ENCODE data around the gene OPRD1.

Gene OPRD1

DNA sequence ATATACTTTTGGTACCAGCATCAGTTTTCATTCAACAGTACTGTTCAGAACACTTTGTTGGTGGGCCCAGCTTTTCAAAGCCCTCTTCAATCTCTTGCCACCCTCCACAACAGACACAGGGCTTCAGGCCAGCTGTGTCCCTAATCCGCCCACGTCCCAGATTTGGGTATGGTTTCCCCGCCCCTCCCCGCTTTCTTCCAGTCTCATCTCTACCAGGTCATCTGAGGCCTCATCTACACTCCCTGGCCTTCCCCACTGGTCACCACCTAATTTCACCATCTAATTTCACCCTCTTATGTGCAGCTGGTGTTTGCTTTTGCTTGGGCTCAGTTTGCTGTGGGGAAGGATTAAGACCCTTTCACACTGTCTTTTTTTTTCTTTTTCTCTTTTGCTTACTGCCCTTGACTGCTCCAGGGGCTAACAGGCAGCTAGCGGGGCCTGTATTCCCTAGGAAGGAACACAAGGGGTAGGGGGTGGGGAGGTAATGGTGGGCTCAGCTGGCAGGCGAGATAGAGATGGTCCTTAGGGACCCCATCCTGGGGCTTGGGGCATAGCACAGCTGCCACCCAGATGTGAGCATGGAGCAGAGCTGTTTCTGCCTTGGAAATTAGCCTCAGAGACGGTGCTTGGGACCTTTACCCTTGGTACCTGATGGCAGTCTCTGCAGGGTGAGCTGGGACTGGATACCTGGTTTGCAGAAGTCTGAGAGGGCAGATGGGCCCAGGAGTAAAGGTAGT, 98.6 kb downstream of the OPRD1 start:
- DNase-seq (ENCODE audit: extremely low spot score): no peak
- POLR2A ChIA-PET: no interaction called here
- TF ChIP-seq L3MBTL2 (conservative IDR thresholded peaks at IDR 0.05): no peak
- CTCF ChIA-PET: no interaction called here

DNA sequence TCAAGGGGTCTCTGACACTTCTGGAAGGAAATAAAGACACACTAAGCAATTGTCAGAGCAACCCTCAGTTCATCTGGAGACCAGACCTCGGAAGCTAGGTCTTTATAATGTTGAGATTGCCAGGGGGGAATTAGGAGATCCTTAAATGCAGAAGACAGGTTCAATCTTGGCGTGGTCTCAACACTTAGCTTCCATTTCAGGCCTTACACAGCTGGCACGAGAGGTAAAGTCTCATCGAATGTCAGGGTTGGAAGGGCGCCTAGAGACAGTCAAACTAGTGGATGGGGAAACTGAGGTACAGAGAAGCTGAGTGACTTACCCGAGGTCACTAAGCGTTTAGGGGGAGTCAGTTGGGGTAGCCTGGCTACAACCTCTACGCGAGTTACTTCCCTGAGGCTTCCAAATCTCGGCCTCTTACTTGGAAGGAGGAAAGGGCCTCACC, 101.8 kb downstream of the OPRD1 start:
- DNase-seq (ENCODE audit: extremely low spot score): no peak
- CTCF ChIA-PET: interaction anchor here (1.0 kb wide), 1 partner anchor 268 kb away, joined by 3 read pairs; the partner anchor contains the start of gene SRSF4
- TF ChIP-seq LEF1 (IDR thresholded peaks at IDR 0.05; ENCODE audit: borderline replicate concordance) (no peak), HDGF (IDR thresholded peaks at IDR 0.05; ENCODE audit: borderline replicate concordance) (peak; percentile 96; the same call in 1 of the 2 replicates)
- POLR2A ChIA-PET: interaction anchor here (0.9 to 2.7 kb wide), 18 partner anchors 8 to 268 kb away, joined by 3 to 12 read pairs (median 4); partner anchors contain the start of genes SRSF4 and YTHDF2

GRCh38 chr1:28914228-28915030, 102.5 kb downstream of the OPRD1 start, which contains the start of gene EPB41:
Gene EPB41 (plus strand): TSS chr1:28914569. CDS start chr1:28987438, 72,869 bp downstream.
- DNase-seq (ENCODE audit: extremely low spot score): peak; percentile 100
- POLR2A ChIA-PET: interaction anchor here (0.5 to 2.7 kb wide), 23 partner anchors 9 to 268 kb away, joined by 3 to 12 read pairs (median 4); partner anchors contain the start of genes SRSF4 and YTHDF2
- CTCF ChIA-PET: interaction anchor here (1.0 kb wide), 1 partner anchor 268 kb away, joined by 3 read pairs; the partner anchor contains the start of gene SRSF4
- TF ChIP-seq ELF4 (IDR thresholded peaks at IDR 0.05) (no peak), FOXA1 (IDR thresholded peaks at IDR 0.05) (no peak), ZNF384 (IDR thresholded peaks at IDR 0.05) (no peak), NFRKB (IDR thresholded peaks at IDR 0.05) (no peak), BHLHE40 (IDR thresholded peaks at IDR 0.05; ENCODE audit: borderline replicate concordance) (no peak), TARDBP (IDR thresholded peaks at IDR 0.05) (no peak), HDGF (IDR thresholded peaks at IDR 0.05; ENCODE audit: borderline replicate concordance) (0 out of 2 replicates have a peak, but pooled peaks have one; percentile 17), SUZ12 (IDR thresholded peaks at IDR 0.05) (no peak), FOXK2 (IDR thresholded peaks at IDR 0.05) (peak; percentile 66; the same call in 1 of the 2 replicates), LEF1 (IDR thresholded peaks at IDR 0.05; ENCODE audit: borderline replicate concordance) (peak; percentile 96), L3MBTL2 (conservative IDR thresholded peaks at IDR 0.05) (peak; percentile 93; the same call in 1 of the 2 replicates), FOXM1 (IDR thresholded peaks at IDR 0.05; ENCODE audit: borderline replicate concordance) (peak; percentile 75; the same call in 1 of the 2 replicates), CTBP1 (IDR thresholded peaks at IDR 0.05; ENCODE audit: borderline replicate concordance) (no peak), SP1 (IDR thresholded peaks at IDR 0.05) (no peak), ARNT (IDR thresholded peaks at IDR 0.05) (peak; percentile 50; the same call in 1 of the 2 replicates)
- TF ChIP-seq, protein P1, sequence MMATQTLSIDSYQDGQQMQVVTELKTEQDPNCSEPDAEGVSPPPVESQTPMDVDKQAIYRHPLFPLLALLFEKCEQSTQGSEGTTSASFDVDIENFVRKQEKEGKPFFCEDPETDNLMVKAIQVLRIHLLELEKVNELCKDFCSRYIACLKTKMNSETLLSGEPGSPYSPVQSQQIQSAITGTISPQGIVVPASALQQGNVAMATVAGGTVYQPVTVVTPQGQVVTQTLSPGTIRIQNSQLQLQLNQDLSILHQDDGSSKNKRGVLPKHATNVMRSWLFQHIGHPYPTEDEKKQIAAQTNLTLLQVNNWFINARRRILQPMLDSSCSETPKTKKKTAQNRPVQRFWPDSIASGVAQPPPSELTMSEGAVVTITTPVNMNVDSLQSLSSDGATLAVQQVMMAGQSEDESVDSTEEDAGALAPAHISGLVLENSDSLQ (IDR thresholded peaks at IDR 0.05): no peak

DNA sequence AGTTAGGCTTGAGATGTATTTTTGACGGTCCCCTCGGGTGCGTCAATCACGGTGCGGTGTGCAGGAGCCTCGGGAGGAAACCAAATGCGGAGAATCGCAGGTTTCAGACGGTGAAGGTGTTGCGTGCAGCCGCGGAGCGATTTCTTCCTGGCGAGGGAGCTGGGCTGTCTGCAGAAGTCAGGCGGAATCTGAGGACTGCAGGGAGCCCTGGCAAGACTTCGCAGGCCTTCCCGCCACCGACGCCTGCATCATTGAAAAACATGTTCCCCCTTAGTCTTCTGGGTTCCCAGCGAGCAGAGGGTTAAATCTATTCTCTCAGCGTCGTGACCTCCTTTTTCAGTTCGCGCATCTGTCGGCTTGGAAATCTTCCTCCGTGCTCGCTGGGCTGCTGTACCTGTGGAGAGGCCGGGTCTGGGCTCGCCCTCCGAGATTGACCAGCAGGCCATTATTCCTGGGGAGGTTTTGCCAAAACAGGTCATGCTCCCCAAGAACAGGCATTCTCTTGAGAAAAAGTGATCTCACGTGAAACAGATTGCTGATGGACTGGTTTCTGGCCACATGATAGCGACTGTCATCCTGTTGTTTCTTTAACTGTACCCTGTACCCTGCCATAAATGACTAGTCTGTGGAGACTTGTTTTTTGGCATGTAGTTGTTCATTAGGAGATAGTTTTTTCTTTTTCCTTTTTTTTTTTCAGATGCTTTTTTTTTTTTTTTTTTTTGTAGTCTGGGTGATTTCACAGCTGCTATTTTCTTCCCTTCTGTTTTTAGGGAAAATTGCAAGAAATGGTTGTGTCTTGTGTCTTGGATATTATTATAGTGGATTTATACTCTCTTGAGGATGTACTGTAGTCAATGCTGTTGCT, 103.3 kb downstream of the OPRD1 start:
- ChIA-PET CTCF (interaction anchor here (0.6 kb wide), 1 partner anchor 1680 kb away, joined by 3 read pairs; no protein-coding TSS in a partner anchor), POLR2A (interaction anchor here (0.6 to 2.7 kb wide), 10 partner anchors 12 to 267 kb away, joined by 3 to 12 read pairs (median 4); partner anchors contain the start of genes SRSF4 and YTHDF2)
- DNase-seq (ENCODE audit: extremely low spot score): peak; percentile 62
- TF ChIP-seq L3MBTL2 (conservative IDR thresholded peaks at IDR 0.05) (peak; percentile 75), ELF4 (IDR thresholded peaks at IDR 0.05) (no peak)

- ChIA-PET CTCF (interaction anchor here (1.0 kb wide), 1 partner anchor 34 kb away, joined by 3 read pairs; no protein-coding TSS in a partner anchor), POLR2A (no interaction called here)
- no peak for DNase-seq (ENCODE audit: extremely low spot score)
- TF ChIP-seq LEF1 (IDR thresholded peaks at IDR 0.05; ENCODE audit: borderline replicate concordance): no peak
- TF ChIP-seq ARNT (IDR thresholded peaks at IDR 0.05): no peak
- no peak for TF ChIP-seq FOXK2 (IDR thresholded peaks at IDR 0.05)
- no peak for TF ChIP-seq BHLHE40 (IDR thresholded peaks at IDR 0.05; ENCODE audit: borderline replicate concordance)
- TF ChIP-seq FOXA1 (IDR thresholded peaks at IDR 0.05): no peak
- TF ChIP-seq L3MBTL2 (conservative IDR thresholded peaks at IDR 0.05): no peak
- no peak for TF ChIP-seq CTBP1 (IDR thresholded peaks at IDR 0.05; ENCODE audit: borderline replicate concordance)
- TF ChIP-seq ELF4 (IDR thresholded peaks at IDR 0.05): no peak
- TF ChIP-seq SUZ12 (IDR thresholded peaks at IDR 0.05): no peak
- TF ChIP-seq ZNF384 (IDR thresholded peaks at IDR 0.05): no peak
- no peak for TF ChIP-seq SP1 (IDR thresholded peaks at IDR 0.05)
These were observed 105.8 kb downstream of the OPRD1 start for GRCh38 chr1:28917757-28918118.

All from HEK293T (cell line).